Type B pancreatic cell (in vitro differentiated cells): ENCODE results near the gene CRTC1. TPM values are rescaled to one million over a fixed set of nuclear protein-coding genes. Genes with fewer than 3 reads are reported as not detected.

ENCODE experiments used
- DNase-seq: peaks from one replicate; pipeline ENCODE4 v3.0.0; 2021; ENCODE audit warnings: mixed read lengths; ENCODE audit not compliant: unreplicated experiment; ENCODE audit errors: extremely low spot score
- H3K27ac Mint-ChIP-seq: 2 replicates; pipeline ENCODE4 v1.8.0; 2021; ENCODE audit warnings: mild to moderate bottlenecking, mixed read lengths
- H3K27me3 Mint-ChIP-seq: 2 replicates; pipeline ENCODE4 v1.8.0; 2021; ENCODE audit warnings: mixed read lengths
- H3K36me3 Mint-ChIP-seq: 2 replicates; pipeline ENCODE4 v1.8.0; 2021; ENCODE audit warnings: mixed read lengths
- H3K4me1 Mint-ChIP-seq: one replicate; pipeline ENCODE4 v1.8.0; 2021; ENCODE audit warnings: mixed read lengths; ENCODE audit not compliant: unreplicated experiment
- H3K4me3 Mint-ChIP-seq: 2 replicates; pipeline ENCODE4 v1.8.0; 2021; ENCODE audit warnings: mild to moderate bottlenecking, mixed read lengths
- H3K9me3 Mint-ChIP-seq: 2 replicates; pipeline ENCODE4 v1.8.0; 2021; ENCODE audit warnings: mixed read lengths
- CTCF ChIP-seq: fragments of 200-600 bp; sonication (generic); conservative IDR thresholded peaks from 2 replicates; pipeline ENCODE4 v1.5.0; 2021; ENCODE audit warnings: antibody characterized with exemption, mild to moderate bottlenecking
- total RNA-seq: library from RNA; stranded (reverse); gene quantifications from 2 replicates; pipeline ENCODE4 v1.2.1, GENCODE V29; 2021; ENCODE audit warnings: low replicate concordance

The CRTC1 gene
- total RNA-seq, 1 donor from 2014 or later = 20.2 TPM

GRCh38 chr19:18771328-18772242, 88.1 kb downstream of the CRTC1 start:
- peak; percentile 54 for TF ChIP-seq CTCF
- Mint-ChIP-seq H3K4me1 (no peaks in the 10 kb centered on the region), H3K4me3 (no peak overlapping the region), H3K9me3 (no peaks in the 10 kb centered on the region), H3K27ac (peak overlapping the region; percentile 46), H3K36me3 (no peaks in the 10 kb centered on the region), H3K27me3 (no peaks in the 10 kb centered on the region)
- DNase-seq = no peak

GRCh38 chr19:18772620-18773587, 89.4 kb downstream of the CRTC1 start:
- DNase-seq = no peak
- no peak overlapping the region for H3K4me3 Mint-ChIP-seq
- peaks cover 3% of the 10 kb centered on the region for H3K27me3 Mint-ChIP-seq
- H3K4me1 Mint-ChIP-seq = no peaks in the 10 kb centered on the region
- TF ChIP-seq CTCF = no peak
- no peaks in the 10 kb centered on the region for H3K9me3 Mint-ChIP-seq
- H3K27ac Mint-ChIP-seq = no peak overlapping the region
- no peaks in the 10 kb centered on the region for H3K36me3 Mint-ChIP-seq

GRCh38 chr19:18773682-18774081, 90.2 kb downstream of the CRTC1 start:
- Mint-ChIP-seq H3K27ac (no peak overlapping the region), H3K4me3 (no peak overlapping the region), H3K9me3 (no peaks in the 10 kb centered on the region), H3K4me1 (no peaks in the 10 kb centered on the region), H3K27me3 (peaks cover 7% of the 10 kb centered on the region), H3K36me3 (no peaks in the 10 kb centered on the region)
- no peak for DNase-seq
- no peak for TF ChIP-seq CTCF

GRCh38 chr19:18774107-18774506, 90.6 kb downstream of the CRTC1 start:
- Mint-ChIP-seq H3K27ac (no peak overlapping the region), H3K9me3 (no peaks in the 10 kb centered on the region), H3K4me1 (no peaks in the 10 kb centered on the region), H3K27me3 (peaks cover 10% of the 10 kb centered on the region), H3K4me3 (no peak overlapping the region), H3K36me3 (no peaks in the 10 kb centered on the region)
- no peak for TF ChIP-seq CTCF
- DNase-seq = no peak

- Mint-ChIP-seq H3K36me3 (no peaks in the 10 kb centered on the region), H3K4me1 (no peaks in the 10 kb centered on the region), H3K27ac (no peak overlapping the region), H3K27me3 (peaks cover 12% of the 10 kb centered on the region), H3K4me3 (no peak overlapping the region), H3K9me3 (no peaks in the 10 kb centered on the region)
- DNase-seq = no peak
- no peak for TF ChIP-seq CTCF
These were observed 91.4 kb downstream of the CRTC1 start for GRCh38 chr19:18774782-18775444.
